ENCODE measurements around the gene IGFL2.

The IGFL2 gene

GRCh38 chr19:46115396-46116106 is 32.5 kb upstream of the IGFL2 start:
- no peaks in the 10 kb centered on the region for H3K36me3 ChIP-seq (ENCODE audit: insufficient read depth, low read length)
- no peak for DNase-seq (ENCODE audit: low read depth, low spot score)
- H3K9me3 ChIP-seq (ENCODE audit: low read depth, low read length): no peaks in the 10 kb centered on the region
- no peak overlapping the region for H3K27ac ChIP-seq
- no peak overlapping the region for H3K9ac ChIP-seq (ENCODE audit: insufficient read length)
- no peak overlapping the region for H3K4me3 ChIP-seq
- TF ChIP-seq EZH2 (IDR thresholded peaks at IDR 0.05) (no peak), POLR2AphosphoS5 (IDR thresholded peaks at IDR 0.05; ENCODE audit: borderline replicate concordance, low read depth, low read length) (no peak), FOXP2 (optimal IDR thresholded peaks at IDR 0.05; ENCODE audit: control extremely low read depth, extremely low read length, insufficient read depth) (no peak)

GRCh38 chr19:46116121-46116520 is 31.9 kb upstream of the IGFL2 start:
- Histone ChIP-seq H3K27ac (no peak overlapping the region), H3K4me3 (no peak overlapping the region), H3K9ac (ENCODE audit: insufficient read length) (no peak overlapping the region), H3K9me3 (ENCODE audit: low read depth, low read length) (no peaks in the 10 kb centered on the region), H3K36me3 (ENCODE audit: insufficient read depth, low read length) (no peaks in the 10 kb centered on the region)
- no peak for TF ChIP-seq POLR2AphosphoS5 (IDR thresholded peaks at IDR 0.05; ENCODE audit: borderline replicate concordance, low read depth, low read length)
- no peak for TF ChIP-seq FOXP2 (optimal IDR thresholded peaks at IDR 0.05; ENCODE audit: control extremely low read depth, extremely low read length, insufficient read depth)
- no peak for TF ChIP-seq EZH2 (IDR thresholded peaks at IDR 0.05)
- no peak for DNase-seq (ENCODE audit: low read depth, low spot score)

- Histone ChIP-seq H3K9ac (ENCODE audit: insufficient read length) (no peak overlapping the region), H3K9me3 (ENCODE audit: low read depth, low read length) (no peaks in the 10 kb centered on the region), H3K4me3 (no peak overlapping the region), H3K36me3 (ENCODE audit: insufficient read depth, low read length) (no peaks in the 10 kb centered on the region), H3K27ac (no peak overlapping the region)
- no peak for DNase-seq (ENCODE audit: low read depth, low spot score)
- TF ChIP-seq POLR2AphosphoS5 (IDR thresholded peaks at IDR 0.05; ENCODE audit: borderline replicate concordance, low read depth, low read length) (no peak), EZH2 (IDR thresholded peaks at IDR 0.05) (no peak), FOXP2 (optimal IDR thresholded peaks at IDR 0.05; ENCODE audit: control extremely low read depth, extremely low read length, insufficient read depth) (no peak)
Measured at GRCh38 chr19:46118136-46118535, 29.9 kb upstream of the IGFL2 start.

GRCh38 chr19:46124638-46125115 is 23.4 kb upstream of the IGFL2 start, which contains the start of gene IGFL3:
Gene IGFL3, minus strand, starts transcription at chr19:46124688. Its CDS starts 39 bp downstream, at chr19:46124649.
- DNase-seq (ENCODE audit: low read depth, low spot score): no peak
- TF ChIP-seq FOXP2 (optimal IDR thresholded peaks at IDR 0.05; ENCODE audit: control extremely low read depth, extremely low read length, insufficient read depth): no peak
- TF ChIP-seq POLR2AphosphoS5 (IDR thresholded peaks at IDR 0.05; ENCODE audit: borderline replicate concordance, low read depth, low read length): no peak
- no peak for TF ChIP-seq EZH2 (IDR thresholded peaks at IDR 0.05)
- H3K4me3 ChIP-seq: no peak within 1 kb of the TSS

GRCh38 chr19:46125447-46125846 is 22.6 kb upstream of the IGFL2 start:
- DNase-seq (ENCODE audit: low read depth, low spot score): no peak
- Histone ChIP-seq H3K36me3 (ENCODE audit: insufficient read depth, low read length) (no peaks in the 10 kb centered on the region), H3K9ac (ENCODE audit: insufficient read length) (no peak overlapping the region), H3K4me3 (no peak overlapping the region), H3K9me3 (ENCODE audit: low read depth, low read length) (no peaks in the 10 kb centered on the region), H3K27ac (no peak overlapping the region)
- no peak for TF ChIP-seq FOXP2 (optimal IDR thresholded peaks at IDR 0.05; ENCODE audit: control extremely low read depth, extremely low read length, insufficient read depth)
- no peak for TF ChIP-seq EZH2 (IDR thresholded peaks at IDR 0.05)
- no peak for TF ChIP-seq POLR2AphosphoS5 (IDR thresholded peaks at IDR 0.05; ENCODE audit: borderline replicate concordance, low read depth, low read length)

More at GRCh38 chr19:46124638-46125115, 23.4 kb upstream of the IGFL2 start, which contains the start of gene IGFL3:
- Histone ChIP-seq H3K27ac (no peak within 1 kb of the TSS), H3K9me3 (ENCODE audit: low read depth, low read length) (no peaks in the 10 kb centered on the region), H3K9ac (ENCODE audit: insufficient read length) (no peak within 1 kb of the TSS), H3K36me3 (ENCODE audit: insufficient read depth, low read length) (no peaks in the 10 kb centered on the region)

GRCh38 chr19:46126086-46126580 is 21.9 kb upstream of the IGFL2 start:
- no peak overlapping the region for H3K27ac ChIP-seq
- H3K36me3 ChIP-seq (ENCODE audit: insufficient read depth, low read length): no peaks in the 10 kb centered on the region
- no peak overlapping the region for H3K9ac ChIP-seq (ENCODE audit: insufficient read length)
- no peaks in the 10 kb centered on the region for H3K9me3 ChIP-seq (ENCODE audit: low read depth, low read length)
- H3K4me3 ChIP-seq: no peak overlapping the region
- TF ChIP-seq FOXP2 (optimal IDR thresholded peaks at IDR 0.05; ENCODE audit: control extremely low read depth, extremely low read length, insufficient read depth) (no peak), EZH2 (IDR thresholded peaks at IDR 0.05) (no peak), POLR2AphosphoS5 (IDR thresholded peaks at IDR 0.05; ENCODE audit: borderline replicate concordance, low read depth, low read length) (no peak)
- DNase-seq (ENCODE audit: low read depth, low spot score): no peak

GRCh38 chr19:46131485-46132143 is 16.4 kb upstream of the IGFL2 start:
- TF ChIP-seq EZH2 (IDR thresholded peaks at IDR 0.05) (no peak), POLR2AphosphoS5 (IDR thresholded peaks at IDR 0.05; ENCODE audit: borderline replicate concordance, low read depth, low read length) (no peak), FOXP2 (optimal IDR thresholded peaks at IDR 0.05; ENCODE audit: control extremely low read depth, extremely low read length, insufficient read depth) (no peak)
- Histone ChIP-seq H3K4me3 (no peak overlapping the region), H3K9me3 (ENCODE audit: low read depth, low read length) (no peaks in the 10 kb centered on the region), H3K36me3 (ENCODE audit: insufficient read depth, low read length) (no peaks in the 10 kb centered on the region), H3K27ac (no peak overlapping the region), H3K9ac (ENCODE audit: insufficient read length) (no peak overlapping the region)
- DNase-seq (ENCODE audit: low read depth, low spot score): no peak

GRCh38 chr19:46132508-46133100 is 15.4 kb upstream of the IGFL2 start:
- DNase-seq (ENCODE audit: low read depth, low spot score): no peak
- TF ChIP-seq POLR2AphosphoS5 (IDR thresholded peaks at IDR 0.05; ENCODE audit: borderline replicate concordance, low read depth, low read length) (no peak), FOXP2 (optimal IDR thresholded peaks at IDR 0.05; ENCODE audit: control extremely low read depth, extremely low read length, insufficient read depth) (no peak), EZH2 (IDR thresholded peaks at IDR 0.05) (no peak)
- no peaks in the 10 kb centered on the region for H3K36me3 ChIP-seq (ENCODE audit: insufficient read depth, low read length)
- H3K9ac ChIP-seq (ENCODE audit: insufficient read length): peak overlapping the region; percentile 64
- H3K27ac ChIP-seq: no peak overlapping the region
- H3K4me3 ChIP-seq: no peak overlapping the region
- H3K9me3 ChIP-seq (ENCODE audit: low read depth, low read length): no peaks in the 10 kb centered on the region

All from SK-N-MC (cell line).